SU-DHL-6 (cell line): ENCODE measurements around the gene CEP43.

Source experiments
- H2AFZ ChIP-seq: fragments of 200-600 bp; sonication (generic); 2 replicates; pipeline ENCODE4 v1.6.1; 2014; ENCODE audit warnings: low read depth, mild to moderate bottlenecking, moderate library complexity, mixed read lengths, antibody characterized with exemption, low read length; ENCODE audit not compliant: severe bottlenecking
- H3F3A ChIP-seq: fragments of 200-600 bp; shearing (Covaris generic); 2 replicates; pipeline ENCODE4 v1.6.0; 2016; ENCODE audit warnings: antibody characterized with exemption, mild to moderate bottlenecking; ENCODE audit not compliant: insufficient read depth
- H3K27ac ChIP-seq: fragments of 200-600 bp; sonication (generic); 2 replicates; pipeline ENCODE4 v1.5.1; 2016; ENCODE audit warnings: low read depth, mild to moderate bottlenecking, low read length, moderate library complexity, mixed read lengths
- H3K27me3 ChIP-seq: fragments of 200-600 bp; sonication (generic), shearing (Covaris generic); 2 replicates; pipeline ENCODE4 v1.6.0; 2014; ENCODE audit warnings: mild to moderate bottlenecking, low read length
- H3K36me3 ChIP-seq: fragments of 200-600 bp; sonication (generic); 2 replicates; pipeline ENCODE4 v1.6.1; 2014; ENCODE audit warnings: mild to moderate bottlenecking, low read length, mixed read lengths
- H3K4me2 ChIP-seq: fragments of 300-600, 200-600 bp; shearing (Covaris generic), sonication (generic); 2 replicates; pipeline ENCODE4 v1.6.0; 2014; ENCODE audit warnings: low read length, low read depth, mild to moderate bottlenecking; ENCODE audit not compliant: poor library complexity, severe bottlenecking
- H3K4me3 ChIP-seq: fragments of 200-600 bp; sonication (generic); 2 replicates; pipeline ENCODE4 v1.5.1; 2014; ENCODE audit warnings: antibody characterized with exemption, low read length, mild to moderate bottlenecking, mixed read lengths; ENCODE audit not compliant: insufficient read depth, poor library complexity, severe bottlenecking
- H3K79me2 ChIP-seq: fragments of 200-600 bp; sonication (generic); 2 replicates; pipeline ENCODE4 v1.6.1; 2014; ENCODE audit warnings: mild to moderate bottlenecking, low read length, moderate library complexity; ENCODE audit not compliant: insufficient read depth
- H3K9ac ChIP-seq: fragments of 200-600 bp; sonication (generic); 2 replicates; pipeline ENCODE4 v1.7.0; 2014; ENCODE audit warnings: mild to moderate bottlenecking, low read length
- H3K9me2 ChIP-seq: fragments of 200-600 bp; sonication (generic); replicated peaks from 2 replicates; pipeline ENCODE4 v1.6.1; 2014; ENCODE audit warnings: low read length; ENCODE audit not compliant: insufficient read depth
- H3K9me3 ChIP-seq: fragments of 200-600 bp; sonication (generic); 2 replicates; pipeline ENCODE4 v1.6.1; 2014; ENCODE audit warnings: low read length, mixed read lengths; ENCODE audit not compliant: insufficient read depth
- H4K20me1 ChIP-seq: fragments of 200-600 bp; sonication (generic); 2 replicates; pipeline ENCODE4 v1.6.1; 2014; ENCODE audit warnings: low read depth, mild to moderate bottlenecking, antibody characterized with exemption, low read length, moderate library complexity, mixed read lengths
- CTCF ChIP-seq: fragments of 200-600 bp; sonication (generic); IDR thresholded peaks from one replicate; pipeline ENCODE4 v1.5.1; 2017; ENCODE audit warnings: antibody characterized with exemption, mild to moderate bottlenecking, low read length, moderate library complexity; ENCODE audit not compliant: insufficient read depth, poor library complexity, severe bottlenecking
- EZH2phosphoT487 ChIP-seq: fragments of 200-600 bp; sonication (generic), shearing (Covaris generic); conservative IDR thresholded peaks from 2 replicates; pipeline ENCODE4 v1.6.1; 2018; ENCODE audit warnings: mild to moderate bottlenecking, antibody characterized with exemption, low read length, moderate library complexity, mixed read lengths

CEP43 gene

GRCh38 chr6:166987448-166987847, 11.7 kb upstream of the CEP43 start:
- no peaks in the 10 kb centered on the region; the same call in 1 of the 2 replicates for H4K20me1 ChIP-seq
- H3K9me3 ChIP-seq, result no peaks in the 10 kb centered on the region
- no peak overlapping the region for H3K4me3 ChIP-seq
- no peak overlapping the region for H3K9ac ChIP-seq
- H3K79me2 ChIP-seq, result peaks cover 79% of the 10 kb centered on the region
- H2AFZ ChIP-seq, result no peak overlapping the region
- H3F3A ChIP-seq, result no peaks in the 10 kb centered on the region
- H3K9me2 ChIP-seq, result no peaks in the 10 kb centered on the region
- TF ChIP-seq EZH2phosphoT487, result no peak
- no peak for TF ChIP-seq CTCF
- no peak overlapping the region for H3K27ac ChIP-seq
- peaks cover 15% of the 10 kb centered on the region; the same call in 1 of the 2 replicates for H3K36me3 ChIP-seq
- H3K4me2 ChIP-seq, result no peak overlapping the region
- no peaks in the 10 kb centered on the region for H3K27me3 ChIP-seq

GRCh38 chr6:166987930-166988329, 11.3 kb upstream of the CEP43 start:
- Histone ChIP-seq H3K4me3 (no peak overlapping the region), H2AFZ (no peak overlapping the region), H3K9ac (no peak overlapping the region), H3K79me2 (peaks cover 82% of the 10 kb centered on the region), H3K36me3 (peaks cover 15% of the 10 kb centered on the region; the same call in 1 of the 2 replicates), H3F3A (no peaks in the 10 kb centered on the region), H3K27ac (no peak overlapping the region), H3K27me3 (no peaks in the 10 kb centered on the region), H4K20me1 (no peaks in the 10 kb centered on the region; the same call in 1 of the 2 replicates), H3K9me2 (no peaks in the 10 kb centered on the region), H3K9me3 (no peaks in the 10 kb centered on the region), H3K4me2 (no peak overlapping the region)
- no peak for TF ChIP-seq EZH2phosphoT487
- no peak for TF ChIP-seq CTCF

DNA sequence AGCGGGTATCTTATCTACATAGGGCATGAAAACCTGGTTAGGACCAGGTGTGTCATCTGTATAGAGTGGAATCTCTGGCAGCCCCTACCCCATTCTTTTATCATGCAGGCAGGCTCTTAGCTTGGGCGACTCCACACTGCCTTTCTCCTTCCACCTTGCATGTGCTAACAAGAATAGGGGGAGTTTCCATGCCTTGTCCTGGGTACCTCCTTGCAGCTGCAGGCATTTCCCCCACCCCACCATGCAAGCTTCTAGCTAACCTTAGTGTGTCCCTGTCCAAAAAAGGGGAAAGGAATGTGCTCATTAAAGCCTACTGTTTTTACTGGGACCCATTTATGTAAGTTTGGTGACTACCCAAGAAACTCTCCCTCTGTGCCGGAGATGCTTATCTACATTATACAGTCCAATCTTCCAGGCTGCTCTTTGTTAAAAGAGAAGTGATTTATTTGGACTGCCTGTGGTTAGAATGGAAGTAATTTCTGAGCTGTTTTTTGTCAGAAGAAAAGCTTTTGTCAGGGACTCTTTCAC, 10.5 kb upstream of the CEP43 start:
- TF ChIP-seq EZH2phosphoT487 (no peak), CTCF (no peak)
- H3K9me2 ChIP-seq, result no peaks in the 10 kb centered on the region
- H3K4me2 ChIP-seq, result no peak overlapping the region
- no peak overlapping the region for H3K4me3 ChIP-seq
- H3K27me3 ChIP-seq, result no peaks in the 10 kb centered on the region
- H3K79me2 ChIP-seq, result peaks cover 82% of the 10 kb centered on the region
- peaks cover 3% of the 10 kb centered on the region; the same call in 1 of the 2 replicates for H4K20me1 ChIP-seq
- no peak overlapping the region for H3K27ac ChIP-seq
- no peaks in the 10 kb centered on the region for H3K9me3 ChIP-seq
- no peaks in the 10 kb centered on the region for H3F3A ChIP-seq
- H3K9ac ChIP-seq, result no peak overlapping the region
- no peak overlapping the region for H2AFZ ChIP-seq
- peaks cover 11% of the 10 kb centered on the region; the same call in 1 of the 2 replicates for H3K36me3 ChIP-seq
